ENCODE measurements around the gene SMURF1. TPM values are rescaled to one million over a fixed set of nuclear protein-coding genes. Genes with fewer than 3 reads are reported as not detected.
A peak's percentile ranks its signal among the peaks of the same experiment; 100 is the strongest.
"Not testable (repeated sequence)": the region's sequence is repeated elsewhere in the genome, so short reads cannot be mapped to it uniquely, and the experiment has no call there.

Gene SMURF1
- total RNA-seq, 1 experiment from 2014 or later, result 16.7 TPM

- Histone ChIP-seq H3K79me2 (ENCODE audit: low read length) (peaks cover 97% of the 10 kb centered on the region), H3K27me3 (ENCODE audit: low read length) (no peaks in the 10 kb centered on the region), H4K20me1 (ENCODE audit: insufficient read depth, low read depth, low read length) (peaks cover 4% of the 10 kb centered on the region; the same call in 1 of the 2 replicates), H3K36me3 (ENCODE audit: insufficient read depth, low read length) (peaks cover 3% of the 10 kb centered on the region; the same call in 1 of the 2 replicates), H3K4me3 (ENCODE audit: low read length) (no peak overlapping the region), H3K27ac (ENCODE audit: low read length) (peak overlapping the region; percentile 62), H3K9me3 (ENCODE audit: low read length) (no peaks in the 10 kb centered on the region), H2AFZ (ENCODE audit: low read length) (no peak overlapping the region), H3K9me2 (replicated peaks; ENCODE audit: insufficient read depth, low read length) (no peaks in the 10 kb centered on the region), H3K4me2 (ENCODE audit: low read depth, low read length, poor library complexity, severe bottlenecking) (peak overlapping the region; percentile 59), H3K9ac (ENCODE audit: low read length) (no peak overlapping the region), H3K4me1 (ENCODE audit: low read length) (peaks cover 91% of the 10 kb centered on the region)
- no peak for DNase-seq
Observed at GRCh38 chr7:99111591-99111990, 32.3 kb downstream of the SMURF1 start.

GRCh38 chr7:99109108-99110051 lies 34.5 kb downstream of the SMURF1 start:
- Histone ChIP-seq H4K20me1 (ENCODE audit: insufficient read depth, low read depth, low read length) (no peaks in the 10 kb centered on the region; the same call in 1 of the 2 replicates), H3K9me2 (replicated peaks; ENCODE audit: insufficient read depth, low read length) (no peaks in the 10 kb centered on the region), H3K9ac (ENCODE audit: low read length) (no peak overlapping the region), H3K36me3 (ENCODE audit: insufficient read depth, low read length) (no peaks in the 10 kb centered on the region), H2AFZ (ENCODE audit: low read length) (no peak overlapping the region), H3K27ac (ENCODE audit: low read length) (peak overlapping the region; percentile 63), H3K4me3 (ENCODE audit: low read length) (no peak overlapping the region), H3K4me1 (ENCODE audit: low read length) (peaks cover 95% of the 10 kb centered on the region), H3K27me3 (ENCODE audit: low read length) (no peaks in the 10 kb centered on the region), H3K79me2 (ENCODE audit: low read length) (peaks cover 97% of the 10 kb centered on the region), H3K4me2 (ENCODE audit: low read depth, low read length, poor library complexity, severe bottlenecking) (peak overlapping the region; percentile 31), H3K9me3 (ENCODE audit: low read length) (no peaks in the 10 kb centered on the region)
- peak; percentile 53 for DNase-seq

GRCh38 chr7:99108613-99109012 lies 35.3 kb downstream of the SMURF1 start:
- peaks cover 97% of the 10 kb centered on the region for H3K79me2 ChIP-seq (ENCODE audit: low read length)
- no peaks in the 10 kb centered on the region; the same call in 1 of the 2 replicates for H4K20me1 ChIP-seq (ENCODE audit: insufficient read depth, low read depth, low read length)

GRCh38 chr7:99106821-99107241 lies 37.1 kb downstream of the SMURF1 start:
- no peaks in the 10 kb centered on the region for H3K27me3 ChIP-seq (ENCODE audit: low read length)

More at GRCh38 chr7:99108613-99109012, 35.3 kb downstream of the SMURF1 start:
- H3K9ac ChIP-seq (ENCODE audit: low read length), result no peak overlapping the region
- DNase-seq, result no peak
- no peaks in the 10 kb centered on the region for H3K27me3 ChIP-seq (ENCODE audit: low read length)
- H3K4me2 ChIP-seq (ENCODE audit: low read depth, low read length, poor library complexity, severe bottlenecking), result no peak overlapping the region
- H3K9me2 ChIP-seq (replicated peaks; ENCODE audit: insufficient read depth, low read length), result no peaks in the 10 kb centered on the region
- H2AFZ ChIP-seq (ENCODE audit: low read length), result no peak overlapping the region
- peak overlapping the region; percentile 63 for H3K27ac ChIP-seq (ENCODE audit: low read length)
- H3K9me3 ChIP-seq (ENCODE audit: low read length), result no peaks in the 10 kb centered on the region
- no peak overlapping the region for H3K4me3 ChIP-seq (ENCODE audit: low read length)
- H3K4me1 ChIP-seq (ENCODE audit: low read length), result peaks cover 96% of the 10 kb centered on the region
- no peaks in the 10 kb centered on the region for H3K36me3 ChIP-seq (ENCODE audit: insufficient read depth, low read length)

GRCh38 chr7:99106411-99106810 lies 37.5 kb downstream of the SMURF1 start:
- H3K9ac ChIP-seq (ENCODE audit: low read length), result no peak overlapping the region
- no peak overlapping the region for H3K4me3 ChIP-seq (ENCODE audit: low read length)
- H3K9me3 ChIP-seq (ENCODE audit: low read length), result no peaks in the 10 kb centered on the region
- DNase-seq, result no peak
- H2AFZ ChIP-seq (ENCODE audit: low read length), result no peak overlapping the region
- H3K9me2 ChIP-seq (replicated peaks; ENCODE audit: insufficient read depth, low read length), result no peaks in the 10 kb centered on the region
- H3K4me2 ChIP-seq (ENCODE audit: low read depth, low read length, poor library complexity, severe bottlenecking), result peak overlapping the region; percentile 12
- no peaks in the 10 kb centered on the region; the same call in 1 of the 2 replicates for H4K20me1 ChIP-seq (ENCODE audit: insufficient read depth, low read depth, low read length)
- no peaks in the 10 kb centered on the region for H3K27me3 ChIP-seq (ENCODE audit: low read length)
- H3K4me1 ChIP-seq (ENCODE audit: low read length), result peaks cover 92% of the 10 kb centered on the region
- peaks cover 97% of the 10 kb centered on the region for H3K79me2 ChIP-seq (ENCODE audit: low read length)
- no peaks in the 10 kb centered on the region; the same call in 1 of the 2 replicates for H3K36me3 ChIP-seq (ENCODE audit: insufficient read depth, low read length)
- H3K27ac ChIP-seq (ENCODE audit: low read length), result peak overlapping the region; percentile 69

More at GRCh38 chr7:99106821-99107241, 37.1 kb downstream of the SMURF1 start:
- peak overlapping the region; percentile 69 for H3K27ac ChIP-seq (ENCODE audit: low read length)
- no peaks in the 10 kb centered on the region for H3K9me2 ChIP-seq (replicated peaks; ENCODE audit: insufficient read depth, low read length)
- H2AFZ ChIP-seq (ENCODE audit: low read length), result no peak overlapping the region
- no peaks in the 10 kb centered on the region; the same call in 1 of the 2 replicates for H4K20me1 ChIP-seq (ENCODE audit: insufficient read depth, low read depth, low read length)
- no peaks in the 10 kb centered on the region; the same call in 1 of the 2 replicates for H3K36me3 ChIP-seq (ENCODE audit: insufficient read depth, low read length)
- peak overlapping the region; percentile 12 for H3K4me2 ChIP-seq (ENCODE audit: low read depth, low read length, poor library complexity, severe bottlenecking)
- peaks cover 94% of the 10 kb centered on the region for H3K4me1 ChIP-seq (ENCODE audit: low read length)
- no peak overlapping the region for H3K4me3 ChIP-seq (ENCODE audit: low read length)
- H3K79me2 ChIP-seq (ENCODE audit: low read length), result peaks cover 97% of the 10 kb centered on the region
- H3K9me3 ChIP-seq (ENCODE audit: low read length), result no peaks in the 10 kb centered on the region
- H3K9ac ChIP-seq (ENCODE audit: low read length), result no peak overlapping the region
- no peak for DNase-seq

GRCh38 chr7:99105756-99106155 lies 38.2 kb downstream of the SMURF1 start:
- Histone ChIP-seq H3K36me3 (ENCODE audit: insufficient read depth, low read length) (peaks cover 3% of the 10 kb centered on the region; the same call in 1 of the 2 replicates), H3K4me2 (ENCODE audit: low read depth, low read length, poor library complexity, severe bottlenecking) (peak overlapping the region; percentile 48), H3K27me3 (ENCODE audit: low read length) (no peaks in the 10 kb centered on the region), H3K4me3 (ENCODE audit: low read length) (no peak overlapping the region), H2AFZ (ENCODE audit: low read length) (no peak overlapping the region), H3K9ac (ENCODE audit: low read length) (no peak overlapping the region), H3K9me3 (ENCODE audit: low read length) (no peaks in the 10 kb centered on the region), H3K9me2 (replicated peaks; ENCODE audit: insufficient read depth, low read length) (no peaks in the 10 kb centered on the region), H3K4me1 (ENCODE audit: low read length) (peaks cover 89% of the 10 kb centered on the region), H3K79me2 (ENCODE audit: low read length) (peaks cover 97% of the 10 kb centered on the region), H3K27ac (ENCODE audit: low read length) (peak overlapping the region; percentile 69), H4K20me1 (ENCODE audit: insufficient read depth, low read depth, low read length) (no peaks in the 10 kb centered on the region; the same call in 1 of the 2 replicates)
- no peak for DNase-seq

GRCh38 chr7:99104631-99105030 lies 39.3 kb downstream of the SMURF1 start:
- peaks cover 97% of the 10 kb centered on the region for H3K79me2 ChIP-seq (ENCODE audit: low read length)
- no peaks in the 10 kb centered on the region for H3K27me3 ChIP-seq (ENCODE audit: low read length)
- no peak for DNase-seq

GRCh38 chr7:99103836-99104235 lies 40.1 kb downstream of the SMURF1 start:
- not testable (repeated sequence) for H3K9me3 ChIP-seq (ENCODE audit: low read length); H3K9me2 ChIP-seq (replicated peaks; ENCODE audit: insufficient read depth, low read length); H3K36me3 ChIP-seq (ENCODE audit: insufficient read depth, low read length); H3K4me3 ChIP-seq (ENCODE audit: low read length); H3K27me3 ChIP-seq (ENCODE audit: low read length); H2AFZ ChIP-seq (ENCODE audit: low read length); H4K20me1 ChIP-seq (ENCODE audit: insufficient read depth, low read depth, low read length)
- Histone ChIP-seq H3K4me1 (ENCODE audit: low read length) (peaks cover 87% of the 10 kb centered on the region), H3K27ac (ENCODE audit: low read length) (peak overlapping the region; percentile 69), H3K79me2 (ENCODE audit: low read length) (peaks cover 97% of the 10 kb centered on the region), H3K4me2 (ENCODE audit: low read depth, low read length, poor library complexity, severe bottlenecking) (peak overlapping the region; percentile 48), H3K9ac (ENCODE audit: low read length) (0 out of 2 replicates have a peak overlapping the region, but pooled peaks have one; percentile 2)
- DNase-seq, result peak; percentile 71

More at GRCh38 chr7:99104631-99105030, 39.3 kb downstream of the SMURF1 start:
- Histone ChIP-seq H2AFZ (ENCODE audit: low read length) (no peak overlapping the region), H4K20me1 (ENCODE audit: insufficient read depth, low read depth, low read length) (no peaks in the 10 kb centered on the region; the same call in 1 of the 2 replicates), H3K4me3 (ENCODE audit: low read length) (no peak overlapping the region), H3K9ac (ENCODE audit: low read length) (no peak overlapping the region), H3K27ac (ENCODE audit: low read length) (peak overlapping the region; percentile 69), H3K9me2 (replicated peaks; ENCODE audit: insufficient read depth, low read length) (no peaks in the 10 kb centered on the region), H3K9me3 (ENCODE audit: low read length) (no peaks in the 10 kb centered on the region), H3K36me3 (ENCODE audit: insufficient read depth, low read length) (peaks cover 6% of the 10 kb centered on the region; the same call in 1 of the 2 replicates), H3K4me2 (ENCODE audit: low read depth, low read length, poor library complexity, severe bottlenecking) (peak overlapping the region; percentile 48), H3K4me1 (ENCODE audit: low read length) (peaks cover 87% of the 10 kb centered on the region)

Measured in Karpas-422 (cell line).